ENCODE data around the gene POU3F2.

The POU3F2 gene

DNA sequence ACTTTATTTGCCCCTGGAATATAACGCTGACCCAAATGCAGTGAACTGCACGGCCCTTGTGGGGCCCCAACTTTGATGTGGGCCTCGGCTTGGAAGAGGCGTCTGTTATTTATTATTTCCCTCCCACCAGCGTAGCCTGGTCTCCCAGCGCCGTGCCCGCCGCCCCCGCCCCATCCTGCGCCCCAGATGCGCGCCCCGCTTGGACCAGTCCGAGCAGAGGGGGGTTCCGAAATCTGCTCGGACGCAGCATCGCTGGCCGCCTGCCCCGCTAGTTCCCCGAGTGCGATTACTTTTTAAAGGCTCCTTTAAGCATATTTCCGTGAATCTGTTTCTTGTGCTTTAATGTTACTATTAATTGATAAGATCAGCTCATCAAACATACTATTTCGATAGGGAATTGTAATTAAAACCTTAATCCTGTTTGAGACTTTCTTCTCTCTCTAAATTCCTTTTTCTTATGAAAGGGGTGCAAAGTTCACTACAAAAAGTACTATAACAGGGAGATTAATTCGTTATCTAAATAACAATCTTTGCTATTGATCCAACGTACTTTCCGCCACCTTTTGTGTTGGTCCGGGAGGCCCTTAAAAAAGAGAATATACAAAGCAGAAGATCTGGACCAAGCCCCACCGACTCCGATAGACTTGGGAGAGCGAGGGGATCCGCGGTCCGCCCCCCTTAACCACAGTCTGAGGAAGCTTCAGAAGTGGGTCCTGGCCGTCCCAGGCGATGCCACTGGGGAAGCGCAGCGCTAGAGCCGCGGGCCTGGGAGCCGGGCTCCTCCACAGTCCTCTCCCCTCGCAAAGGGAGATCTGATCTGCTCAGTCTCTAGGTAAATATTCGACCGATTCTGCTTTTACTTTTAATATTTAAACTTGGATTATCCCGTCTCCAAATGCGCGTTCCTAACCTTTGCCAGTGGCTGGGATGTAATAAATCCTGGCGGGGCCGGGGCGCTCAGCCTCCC, 10.2 kb downstream of the POU3F2 start:
- DNase-seq = no peak

DNA sequence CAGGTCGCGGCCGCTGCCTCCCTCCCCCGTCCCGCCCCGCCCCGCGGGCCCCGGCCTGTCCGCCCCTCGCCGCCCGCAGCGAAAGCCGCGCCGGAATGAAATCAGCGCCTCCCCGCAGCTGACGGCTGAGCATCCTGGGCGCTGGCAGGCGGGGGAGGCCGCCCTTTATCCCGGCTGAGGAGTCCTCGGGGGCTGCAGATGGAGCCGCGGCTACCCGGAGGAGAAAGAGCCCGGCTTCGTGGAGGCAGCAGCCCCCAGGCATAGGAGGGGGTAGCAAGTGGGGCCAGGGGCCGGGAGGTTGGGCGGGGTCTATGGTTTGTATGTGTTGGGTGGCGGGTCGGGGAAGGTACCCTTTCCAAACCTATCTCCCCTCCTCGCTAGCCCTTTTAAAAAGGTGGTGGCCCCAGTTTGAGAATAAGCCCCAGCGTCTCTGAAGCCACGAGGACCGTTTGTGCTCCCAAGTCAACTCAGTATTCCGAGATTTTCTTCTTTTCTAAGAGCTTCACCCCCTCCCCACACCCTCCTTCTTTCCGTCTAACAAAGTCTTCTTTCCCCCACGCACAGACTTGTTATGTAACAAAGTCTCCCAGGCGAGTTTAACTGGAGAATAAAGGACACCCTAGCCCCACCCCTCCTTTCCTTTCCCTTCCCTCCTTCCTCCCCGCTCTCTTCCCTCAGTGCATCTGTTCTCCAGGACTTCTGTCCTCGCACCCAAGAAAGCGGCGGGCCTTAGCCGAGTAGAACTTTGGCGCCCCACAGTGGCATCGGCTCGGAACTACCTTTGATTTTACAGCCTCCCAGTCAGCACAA, 11.0 kb downstream of the POU3F2 start:
- DNase-seq = peak; percentile 82

DNA sequence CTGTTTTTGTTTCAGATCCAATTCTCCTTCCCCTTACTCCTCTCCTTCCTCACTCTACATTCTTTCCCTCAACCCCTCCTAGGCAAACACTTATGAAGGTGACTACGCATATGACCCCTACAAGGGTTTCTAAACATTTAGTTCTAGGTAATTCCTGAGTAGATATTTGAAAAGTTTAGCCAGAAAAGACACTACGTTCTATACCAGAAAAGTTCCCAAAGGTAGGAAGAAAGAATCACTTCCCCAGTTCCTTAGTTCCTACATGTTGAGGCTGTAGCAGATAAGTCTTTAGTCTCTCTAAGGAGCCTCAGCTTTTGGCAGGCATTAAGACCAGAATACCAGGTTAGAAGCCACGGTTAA, 11.6 kb downstream of the POU3F2 start:
- DNase-seq = no peak

DNA sequence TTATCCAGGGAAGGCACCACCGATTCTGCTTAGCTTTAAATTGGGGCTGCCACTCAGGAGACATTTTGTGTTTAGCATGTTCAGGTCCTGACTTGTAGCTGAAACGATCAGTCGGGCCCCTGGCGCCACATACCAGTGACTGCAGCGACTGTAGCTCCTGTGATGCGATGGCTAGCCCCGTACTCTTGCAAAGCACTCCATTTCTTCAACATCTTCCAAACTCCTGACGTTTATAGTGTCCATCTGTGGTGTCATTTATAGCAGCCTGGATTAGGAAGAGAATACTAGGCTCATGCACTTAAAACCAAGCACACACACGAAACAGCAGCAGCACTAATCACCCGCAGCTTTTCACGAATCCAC, 13.0 kb downstream of the POU3F2 start:
- DNase-seq = no peak

DNA sequence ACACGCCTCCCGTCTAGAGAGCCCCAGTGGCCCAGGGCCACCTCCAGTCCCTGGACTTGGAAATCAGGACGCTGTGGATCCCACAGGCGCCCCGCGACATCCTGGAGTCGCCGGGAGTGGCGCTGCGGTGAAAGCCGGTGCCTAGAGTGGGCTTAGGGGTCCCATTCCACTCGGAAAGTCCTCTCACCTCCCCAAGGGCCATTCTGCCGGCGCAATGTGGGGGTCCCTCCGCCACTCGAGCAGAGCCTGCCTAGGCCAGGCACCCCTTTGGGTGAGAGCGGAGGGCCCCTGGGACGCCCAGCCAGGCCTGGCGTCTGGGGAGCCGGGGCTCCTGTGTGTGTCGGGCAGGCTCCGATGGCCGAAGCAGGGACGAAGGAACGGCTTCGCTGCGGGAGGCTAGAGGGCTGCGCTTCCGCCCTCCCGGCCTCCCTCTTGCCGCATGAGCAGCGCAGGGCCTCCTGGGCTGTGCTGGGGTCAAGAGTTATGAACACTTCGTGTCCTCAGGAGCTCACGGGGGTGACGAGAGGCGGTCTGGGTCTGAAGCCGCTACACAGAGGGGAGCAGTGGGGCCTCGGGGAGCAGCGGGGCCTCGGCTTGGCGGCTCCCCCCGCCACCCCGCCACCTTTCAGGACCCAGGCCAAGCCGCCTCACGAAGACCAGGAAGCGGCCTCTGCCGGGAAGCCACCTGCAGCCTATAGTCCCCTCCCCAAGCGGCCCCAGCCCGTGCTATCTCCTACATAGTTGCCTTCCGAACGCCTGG, 13.6 kb downstream of the POU3F2 start:
- no peak for DNase-seq

DNA sequence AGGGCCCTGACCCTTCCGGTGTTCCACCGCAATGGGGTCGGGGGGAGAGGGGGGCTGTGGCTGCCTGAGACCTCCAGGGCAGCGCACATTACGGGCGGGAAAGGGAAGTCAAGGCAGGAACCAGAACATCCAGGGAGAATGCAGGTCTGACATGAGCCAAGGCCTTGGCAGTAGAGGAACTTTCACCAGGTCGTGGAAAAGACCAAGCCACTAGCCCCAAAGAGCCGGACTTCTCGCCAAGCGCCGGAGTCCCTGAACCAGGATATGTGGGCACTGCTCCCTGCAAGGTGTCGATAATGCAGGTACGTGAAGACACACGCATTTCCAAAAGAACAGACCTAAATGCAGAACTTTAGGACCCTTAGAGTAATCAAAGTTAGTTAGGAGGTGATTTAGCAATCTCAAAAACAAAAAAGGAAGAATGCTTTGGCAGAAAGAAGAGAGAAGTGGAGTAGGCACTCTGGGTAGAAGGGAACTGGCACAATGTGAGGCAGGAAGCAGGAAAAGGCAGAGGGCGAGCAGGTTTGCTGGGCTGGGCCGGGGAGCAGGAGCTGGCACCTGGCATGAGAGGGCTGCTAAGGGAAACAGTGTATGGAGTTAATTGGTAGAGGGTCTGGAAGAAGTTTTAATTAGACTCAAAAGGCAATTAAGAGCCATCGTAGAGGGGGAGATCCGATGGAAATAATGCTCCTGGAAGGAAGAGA, 14.3 kb downstream of the POU3F2 start:
- no peak for DNase-seq

DNA sequence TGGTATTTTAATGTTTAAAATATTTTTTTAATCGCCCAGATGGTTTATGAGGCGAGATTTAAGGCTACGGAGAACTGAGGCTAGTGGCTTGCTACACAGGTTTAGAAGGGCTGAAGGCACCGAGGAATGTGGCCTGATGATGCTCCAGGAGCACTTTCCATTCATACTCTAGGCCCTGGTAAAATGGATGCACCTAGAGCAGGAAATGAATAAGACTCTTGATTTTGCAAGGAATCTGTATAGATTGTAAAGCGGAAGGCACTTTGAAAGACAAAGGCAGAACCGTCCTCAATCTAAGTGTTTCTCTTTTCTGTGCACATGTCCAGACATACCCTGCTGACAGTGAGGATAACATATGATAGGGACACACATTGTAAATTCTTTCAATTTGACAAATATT, 30.1 kb downstream of the POU3F2 start:
- DNase-seq = no peak

DNA sequence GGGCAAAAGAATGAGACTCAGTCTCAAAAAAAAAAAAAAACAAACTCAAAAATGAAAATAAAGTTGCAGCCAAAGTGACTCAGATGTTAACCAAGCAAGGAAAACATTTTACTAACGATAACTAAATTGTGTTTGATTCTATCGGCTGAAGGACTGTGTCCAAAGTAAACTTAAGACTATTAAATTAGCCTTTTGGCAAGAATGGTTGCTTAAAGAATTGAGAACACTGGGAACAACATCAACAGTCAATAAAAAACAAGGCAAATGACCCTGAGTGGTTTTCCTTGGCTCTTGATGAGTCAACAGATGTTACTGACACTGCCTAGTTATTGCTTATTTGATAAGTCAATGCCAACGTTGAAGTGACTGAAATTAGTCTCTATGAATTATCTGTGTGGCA, 36.7 kb downstream of the POU3F2 start:
- DNase-seq = peak; percentile 3

DNA sequence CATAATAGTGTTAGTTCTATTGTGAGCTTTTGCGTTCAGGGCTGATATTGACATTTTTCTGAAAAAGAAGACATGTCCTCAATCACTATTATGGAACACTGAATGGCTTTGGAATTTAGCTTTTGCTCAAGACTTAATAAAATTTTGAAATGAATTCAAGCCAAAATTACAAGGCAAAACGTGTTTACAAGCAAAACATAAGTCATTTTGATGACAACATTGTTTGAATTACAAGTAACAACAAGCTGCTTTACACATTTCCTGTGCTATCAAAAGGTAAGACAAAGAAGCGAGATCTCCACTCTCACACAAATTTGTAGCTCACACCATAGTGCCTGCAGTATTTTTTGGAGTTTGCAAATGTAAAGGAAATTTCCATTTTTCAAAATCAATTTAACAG, 37.4 kb downstream of the POU3F2 start:
- no peak for DNase-seq

DNA sequence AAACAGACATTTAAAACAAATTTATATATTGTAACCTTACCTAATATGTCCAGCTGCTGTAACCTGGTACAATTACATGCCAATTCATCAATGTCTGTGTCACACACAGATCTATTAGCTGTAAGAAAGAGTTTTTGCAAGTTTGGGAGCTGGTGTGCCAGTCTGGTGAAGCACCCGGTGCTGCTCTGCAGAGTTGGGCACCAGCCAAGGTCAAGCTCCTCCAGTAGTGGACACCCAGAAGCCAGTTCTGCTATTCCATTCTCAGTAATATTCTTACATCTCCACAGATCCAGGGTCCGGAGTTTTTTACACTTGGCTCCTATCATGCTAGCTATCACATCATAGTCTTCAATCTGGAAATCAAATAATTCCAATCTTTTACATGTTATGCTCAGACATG, 41.0 kb downstream of the POU3F2 start:
- DNase-seq = no peak

DNA sequence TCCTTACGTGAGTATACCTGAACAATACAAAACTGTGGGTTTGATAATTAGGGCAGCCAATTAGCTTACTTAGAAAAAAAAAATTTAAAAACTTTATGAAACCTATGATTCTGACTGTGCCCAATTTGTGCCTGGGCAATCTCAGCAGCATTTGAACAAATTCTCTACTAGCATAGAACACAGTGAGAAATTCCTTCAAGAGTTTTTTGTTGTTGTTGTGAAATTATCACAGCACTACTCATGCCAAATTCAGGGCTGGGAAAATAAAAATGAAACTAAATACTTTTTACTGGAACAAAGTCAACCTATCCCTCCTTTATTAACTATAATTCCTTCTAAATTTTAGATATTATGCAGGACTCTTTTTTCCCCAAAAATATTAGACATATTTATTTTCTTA, 42.9 kb downstream of the POU3F2 start:
- DNase-seq = no peak

DNA sequence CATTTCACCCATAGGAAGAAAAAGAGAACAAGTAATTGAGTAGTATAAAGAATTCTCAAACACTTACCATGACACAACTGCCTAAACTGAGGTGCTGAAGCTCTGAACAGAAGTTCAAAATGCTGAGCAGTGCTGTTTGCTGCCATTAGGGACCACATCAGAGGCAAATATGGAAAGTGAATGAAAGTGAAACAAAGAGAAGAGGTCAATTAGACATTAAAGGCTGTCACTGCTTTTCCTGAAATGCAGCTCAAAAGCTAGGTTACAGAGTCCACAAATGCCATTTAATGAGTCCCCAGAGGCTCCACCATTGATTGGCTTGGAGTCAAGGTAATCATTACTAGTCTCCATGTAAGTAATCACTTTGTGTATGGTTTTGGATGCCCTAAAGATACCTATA, 46.1 kb downstream of the POU3F2 start:
- DNase-seq = no peak

DNA sequence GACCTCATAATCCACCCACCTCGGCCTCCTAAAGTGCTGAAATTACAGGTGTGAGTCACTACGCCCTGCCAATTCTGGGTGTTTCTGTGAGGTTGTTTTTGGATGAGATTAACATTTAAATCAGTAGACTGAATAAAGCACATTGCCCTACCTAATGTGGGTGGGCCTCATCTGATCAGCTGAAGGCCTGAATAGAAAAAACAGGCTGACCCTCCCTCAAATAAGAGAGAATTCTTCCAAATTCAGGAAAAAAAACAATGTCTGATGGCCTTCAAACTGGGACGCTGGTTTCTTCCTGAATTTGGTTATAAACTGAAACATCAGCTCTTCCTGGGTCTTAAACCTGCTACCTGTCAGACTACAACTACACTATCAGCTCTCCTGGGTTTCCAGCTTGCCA, 51.0 kb downstream of the POU3F2 start:
- DNase-seq = no peak

DNA sequence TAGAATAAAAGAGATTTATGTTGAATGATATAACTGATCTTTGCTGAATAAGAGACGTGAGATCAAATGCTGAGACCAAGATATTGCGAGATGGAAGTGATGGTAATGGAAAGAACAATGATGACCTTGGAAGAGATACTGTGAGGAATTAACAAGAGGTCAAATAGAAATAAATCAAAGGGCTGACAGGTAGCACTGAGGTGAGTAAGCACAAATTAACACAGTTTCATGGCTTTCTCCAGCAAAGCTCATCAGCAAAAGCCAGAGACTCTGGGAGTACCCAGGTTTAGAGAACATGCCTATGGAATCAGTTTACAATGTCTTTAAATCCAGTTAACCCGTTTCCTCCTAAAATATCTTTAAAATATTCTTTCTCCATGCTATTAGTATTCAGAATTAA, 53.3 kb downstream of the POU3F2 start:
- DNase-seq = no peak

Data from EL (cell line).